Heart left ventricle (tissue), 16 donors: ENCODE results near the gene MGAT5. TPM values are rescaled to one million over a fixed set of nuclear protein-coding genes. Genes with fewer than 3 reads are reported as not detected.
"Not testable (repeated sequence)": the region's sequence is repeated elsewhere in the genome, so short reads cannot be mapped to it uniquely, and the experiment has no call there.

ENCODE experiments used
- ATAC-seq, 4 donors: fragments of 200-7000 bp; cut with Tn5 transposase; one replicate each; pipeline ENCODE4 v1.9.1; 2020 to 2022; ENCODE audit warnings: moderate library complexity in 4 of 4, mild to moderate bottlenecking in 3 of 4, moderate number of reproducible peaks in 1 of 4
- DNase-seq, 5 donors: peaks; one replicate each; pipeline ENCODE4 v3.0.0-alpha.2; 2020
- H3K27ac ChIP-seq, 12 donors: fragments of 200-600 bp; sonication (generic) in 4 of 12; one replicate each; pipeline versions ENCODE4 v1.5.0 to v1.8.0; 2016 to 2022; ENCODE audit warnings: mild to moderate bottlenecking in 2 of 12
- H3K27me3 ChIP-seq, 9 donors: fragments of 200-600 bp; sonication (generic) in 2 of 9; one replicate each; pipeline versions ENCODE4 v1.5.1 to v1.8.0; 2016 to 2022; ENCODE audit warnings: mild to moderate bottlenecking in 3 of 9
- H3K36me3 ChIP-seq, 9 donors: fragments of 200-600 bp; sonication (generic) in 2 of 9; one replicate each; pipeline versions ENCODE4 v1.5.0 to v1.8.0; 2018 to 2022; ENCODE audit warnings: mild to moderate bottlenecking in 2 of 9
- H3K4me1 ChIP-seq, 12 donors: fragments of 200-600 bp; sonication (generic) in 4 of 12; one replicate each; pipeline versions ENCODE4 v1.5.0 to v1.8.0; 2016 to 2022; ENCODE audit warnings: mild to moderate bottlenecking in 3 of 12
- H3K4me3 ChIP-seq, 12 donors: fragments of 200-600 bp; sonication (generic) in 4 of 12; one replicate each; pipeline versions ENCODE4 v1.5.0 to v1.8.0; 2017 to 2022; ENCODE audit warnings: mild to moderate bottlenecking in 9 of 12, moderate library complexity in 4 of 12
- H3K9me3 ChIP-seq, 12 donors: fragments of 200-600 bp; sonication (generic) in 4 of 12; one replicate each; pipeline versions ENCODE4 v1.5.0 to v1.8.0; 2016 to 2022; ENCODE audit warnings: mild to moderate bottlenecking in 1 of 12
- POLR2A ChIP-seq, 2 donors: fragments of 450-650 bp; IDR thresholded peaks; one replicate each; pipeline ENCODE4 v1.6.1; 2017; ENCODE audit warnings: antibody characterized with exemption in 2 of 2, mild to moderate bottlenecking in 2 of 2, moderate library complexity in 2 of 2
- WGBS, 4 donors: extraction: QIAGEN DNeasy Blood & Tissue Kit in 2 of 4; methylation state at CpG; one replicate each; pipeline versions ENCODE4 v1.1.5 to v1.1.7; 2013 to 2018; 5-methylcytosine and 5-hydroxymethylcytosine counted together
- intact Hi-C, 10 donors: fragments of 100-400 bp; cut with DNase I; formaldehyde crosslinking; loops; one replicate each; pipeline versions ENCODE4 v1.11.1 to v1.14.2; 2022
- polyA plus RNA-seq, 2 donors: library from polyadenylated mRNA; stranded (reverse); fragments of 200-250 nt; gene quantifications; one replicate each; pipeline ENCODE4 v1.2.3, GENCODE V29; 2013
- total RNA-seq, 9 donors: library from RNA; depleted of rRNA in 2 of 9; stranded (reverse); fragments of >200 nt in 2 of 9; fragmentation: NEBNext Ultra II Directional in 3 of 9; extraction: Animal tissue kit (Norgen Biotek cat#: 25700) in 3 of 9; gene quantifications; one replicate each; pipeline versions ENCODE4 v1.1.0 to v1.2.4, GENCODE V29; 2016 to 2023
- TF ChIP-seq, protein P1 (sequence below), 12 donors: fragments of 200-600 bp; sonication (generic) in 4 of 12; IDR thresholded peaks; one replicate each; pipeline versions ENCODE4 v1.5.0 to v1.8.0; 2018 to 2022; ENCODE audit warnings: antibody characterized with exemption in 12 of 12, mild to moderate bottlenecking in 5 of 12
- donor health status: ischemic (EF 13 %, LVEDD 7.1; RV severe dilation, severe dysfunction).
- donor health status: healthy with polysubstance abuse.
- donor health status: DM: no; HTN: yes; CAD: no.
- donor health status: DM: no; HTN: no; CAD: no.
- donor health status: ischemic (EF 25% LVEDD 6.9; RV normal size, moderate dysfunction).
- donor health status: ischemic (EF 25% LVEDD 5.7; RV mildly dilated, moderate dysfunction).
- donor health status: healthy.
- donor health status: DM: yes; HTN: yes; CAD: no.
- donor health status: ischemic (EF 35%, LVEDD 5.7; RV mildly dilated, moderate dysfunction).
- donor health status: nonischemic (EF 11% LVEDD 7.7; RV severe dilation, severe dysfunction).
- donor health status: DM: yes; HTN: yes; CAD: no.
- donor health status: PGD.
- donor health status: ischemic (EF 29% LVEDD 5.4; RV normal size, mild dysfunction).
- donor health status: nonischemic (EF 23%, LVEDD 6.1; RV moderate dilation, normal function).

Gene MGAT5
- total and polyA plus RNA-seq, 11 donors: 9.7 to 116 (median 79.3) TPM

DNA sequence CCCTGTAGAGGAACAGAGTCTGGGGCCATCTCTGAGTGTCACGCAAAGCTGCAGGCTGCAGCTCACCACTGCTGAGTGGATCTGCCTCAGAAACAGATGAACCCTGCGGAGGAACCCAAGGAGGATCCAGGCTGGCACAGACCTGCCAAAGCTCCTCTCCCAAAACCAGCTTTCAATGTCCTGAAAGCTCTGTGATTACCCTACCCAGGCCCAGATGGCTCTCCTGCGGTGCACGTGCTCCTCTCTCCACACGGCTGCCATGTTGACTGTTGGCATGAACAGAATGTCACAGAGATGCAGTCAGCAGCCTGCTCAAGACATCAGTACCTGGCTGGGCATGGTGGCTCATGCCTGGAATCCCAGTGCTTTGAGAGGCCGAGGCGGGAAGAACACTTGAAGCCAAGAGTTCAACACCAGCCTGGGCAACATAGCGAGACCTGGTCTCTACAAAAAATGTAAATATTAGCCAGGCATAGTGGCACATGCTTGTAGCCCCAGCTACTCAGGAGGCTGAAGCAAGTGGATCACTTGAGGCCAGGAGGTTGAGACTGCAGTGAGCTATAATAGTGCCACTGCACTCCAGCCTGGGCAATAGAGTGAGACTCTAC is 216.8 kb downstream of the MGAT5 start:
- Histone ChIP-seq H3K4me1 (no peaks in the 10 kb centered on the region), H3K27me3 (no peaks in the 10 kb centered on the region), H3K27ac (no peak overlapping the region), H3K9me3 (peaks cover 0 to 22% (median 3%) of the 10 kb centered on the region in 12 donors), H3K4me3 (no peak overlapping the region), H3K36me3 (no peaks in the 10 kb centered on the region)
- intact Hi-C loops: no loop called here
- DNase-seq (peak in 2 of 5 donors; percentile 3 to 49), ATAC-seq (no peak)
- TF ChIP-seq POLR2A (IDR thresholded peaks at IDR 0.05): no peak
- TF ChIP-seq, protein P1, sequence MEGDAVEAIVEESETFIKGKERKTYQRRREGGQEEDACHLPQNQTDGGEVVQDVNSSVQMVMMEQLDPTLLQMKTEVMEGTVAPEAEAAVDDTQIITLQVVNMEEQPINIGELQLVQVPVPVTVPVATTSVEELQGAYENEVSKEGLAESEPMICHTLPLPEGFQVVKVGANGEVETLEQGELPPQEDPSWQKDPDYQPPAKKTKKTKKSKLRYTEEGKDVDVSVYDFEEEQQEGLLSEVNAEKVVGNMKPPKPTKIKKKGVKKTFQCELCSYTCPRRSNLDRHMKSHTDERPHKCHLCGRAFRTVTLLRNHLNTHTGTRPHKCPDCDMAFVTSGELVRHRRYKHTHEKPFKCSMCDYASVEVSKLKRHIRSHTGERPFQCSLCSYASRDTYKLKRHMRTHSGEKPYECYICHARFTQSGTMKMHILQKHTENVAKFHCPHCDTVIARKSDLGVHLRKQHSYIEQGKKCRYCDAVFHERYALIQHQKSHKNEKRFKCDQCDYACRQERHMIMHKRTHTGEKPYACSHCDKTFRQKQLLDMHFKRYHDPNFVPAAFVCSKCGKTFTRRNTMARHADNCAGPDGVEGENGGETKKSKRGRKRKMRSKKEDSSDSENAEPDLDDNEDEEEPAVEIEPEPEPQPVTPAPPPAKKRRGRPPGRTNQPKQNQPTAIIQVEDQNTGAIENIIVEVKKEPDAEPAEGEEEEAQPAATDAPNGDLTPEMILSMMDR (IDR thresholded peaks at IDR 0.05): no peak
- 94 to 99% (median 97%) methylated on average over 7 to 8 of the region's 8 CpGs for WGBS, 4 donors

DNA sequence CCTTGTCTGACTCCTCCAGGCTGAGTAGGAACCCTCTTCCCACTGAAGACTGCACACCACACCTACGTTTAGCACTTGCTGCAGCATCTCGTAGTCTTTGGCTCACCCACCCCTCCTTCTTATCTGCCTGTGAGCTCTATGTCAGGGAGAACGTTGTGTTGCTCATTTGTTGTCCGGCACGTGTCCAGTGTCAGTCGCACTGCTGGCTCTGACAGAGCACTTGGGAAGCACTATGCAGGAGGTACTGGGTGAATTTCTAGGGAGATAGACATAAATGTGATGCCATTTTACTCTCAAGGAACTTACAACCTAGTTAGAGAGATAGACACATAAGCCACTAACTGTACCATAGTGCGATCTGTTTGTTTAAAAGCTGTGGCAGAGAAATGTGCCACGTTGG is 223.1 kb downstream of the MGAT5 start:
- H3K9me3 ChIP-seq: peaks cover 0 to 22% (median 3%) of the 10 kb centered on the region in 12 donors
- H3K27me3 ChIP-seq, H3K4me1 ChIP-seq, DNase-seq, H3K4me3 ChIP-seq, H3K27ac ChIP-seq, H3K36me3 ChIP-seq, intact Hi-C loops, ATAC-seq: not testable (repeated sequence)
- 62 to 69% (median 65%) methylated on average over 8 of the region's 8 CpGs for WGBS, 4 donors

DNA sequence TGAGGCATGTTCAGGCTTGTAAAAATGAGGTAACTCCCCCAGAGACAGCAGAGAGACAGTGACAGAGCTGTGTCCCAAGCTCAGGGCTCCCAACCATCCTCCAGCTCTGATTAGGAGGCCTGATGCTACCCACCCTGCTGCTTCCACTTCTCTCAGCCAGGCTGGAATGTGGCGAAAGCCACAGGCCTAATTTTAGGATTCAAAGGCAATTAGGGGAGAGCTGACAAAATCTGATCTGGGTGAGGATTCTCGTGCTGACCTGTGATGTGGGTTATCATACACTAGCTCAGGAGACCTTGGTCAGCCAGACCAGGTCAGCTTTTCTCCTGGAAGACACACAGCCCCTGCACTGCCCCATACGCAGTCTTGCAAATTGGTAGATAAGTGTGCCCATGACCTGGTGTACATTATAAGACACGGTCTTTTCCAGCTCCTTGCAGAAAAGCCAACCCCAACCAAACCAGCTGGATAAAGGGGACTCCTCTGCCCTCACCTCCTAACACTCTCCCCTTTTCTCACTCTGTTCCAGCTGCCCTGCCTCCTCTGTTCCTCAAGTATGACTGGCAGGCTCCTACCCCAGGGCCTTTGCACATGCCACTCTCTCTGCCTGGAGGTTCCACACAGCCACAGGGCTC is 225.9 kb downstream of the MGAT5 start:
- no peaks in the 10 kb centered on the region for H3K36me3 ChIP-seq
- WGBS, 4 donors: 86 to 90% (median 88%) methylated on average over 4 of the region's 4 CpGs
- H3K27me3 ChIP-seq: no peaks in the 10 kb centered on the region
- no peaks in the 10 kb centered on the region for H3K4me1 ChIP-seq
- TF ChIP-seq POLR2A (IDR thresholded peaks at IDR 0.05): no peak
- TF ChIP-seq, protein P1 (IDR thresholded peaks at IDR 0.05): no peak
- DNase-seq (peak in 1 of 5 donors; percentile 6), ATAC-seq (no peak)
- intact Hi-C loops: no loop called here
- no peak overlapping the region for H3K4me3 ChIP-seq
- no peaks in the 10 kb centered on the region for H3K9me3 ChIP-seq
- no peak overlapping the region for H3K27ac ChIP-seq

DNA sequence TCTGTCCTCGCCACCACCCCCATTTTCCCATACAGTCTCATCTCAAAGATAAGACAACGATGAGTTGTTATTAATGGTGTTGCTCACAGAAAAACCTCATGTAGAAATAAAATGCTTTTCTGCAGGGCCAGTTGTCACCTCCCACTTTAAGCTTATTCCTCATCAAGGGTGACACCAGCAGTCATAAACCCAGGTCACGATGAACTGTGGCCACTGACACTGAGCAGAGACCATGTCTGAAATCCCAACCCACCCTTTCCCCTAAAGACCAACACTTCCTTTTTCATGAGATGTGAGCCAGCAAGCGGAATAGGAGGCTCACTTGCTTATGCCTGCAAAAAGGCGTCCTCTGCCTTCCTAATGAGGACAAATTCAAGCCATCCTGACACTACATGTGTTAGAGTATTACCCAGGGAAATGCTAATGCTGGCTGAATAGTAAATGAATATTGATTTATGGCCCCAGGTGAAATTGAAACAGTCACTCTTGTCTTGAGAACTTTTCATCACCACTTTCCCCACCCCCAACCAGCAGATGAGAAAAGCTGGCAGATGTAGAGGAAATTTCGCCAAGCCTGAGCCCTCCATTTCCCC is 228.4 kb downstream of the MGAT5 start:
- no peaks in the 10 kb centered on the region for H3K9me3 ChIP-seq
- no peaks in the 10 kb centered on the region for H3K4me1 ChIP-seq
- H3K4me3 ChIP-seq: no peak overlapping the region
- WGBS, 4 donors: 89 to 94% (median 91%) methylated on average over 6 of the region's 6 CpGs
- H3K27ac ChIP-seq: no peak overlapping the region
- intact Hi-C loops: no loop called here
- DNase-seq (peak in 1 of 5 donors; percentile 3), ATAC-seq (no peak)
- no peaks in the 10 kb centered on the region for H3K27me3 ChIP-seq
- no peaks in the 10 kb centered on the region for H3K36me3 ChIP-seq
- TF ChIP-seq POLR2A (IDR thresholded peaks at IDR 0.05): no peak
- TF ChIP-seq, protein P1 (IDR thresholded peaks at IDR 0.05): no peak
